SK-N-SH (cell line): Measurements from ENCODE around the gene OR2K2. TPM values are rescaled to one million over a fixed set of nuclear protein-coding genes. Genes with fewer than 3 reads are reported as not detected.

Experiments used
- CTCF ChIA-PET: fragments of 300-600, 350-600 bp; formaldehyde crosslinking; extraction: SDS; loops from one replicate; lab custom pipeline; 2021; lab: Yijun Ruan, JAX
- POLR2A ChIA-PET: fragments of 350-600 bp; sonication (Branson Sonifier 250); formaldehyde crosslinking; extraction: SDS; loops from one replicate; lab custom pipeline; 2020; ENCODE audit warnings: antibody characterized with exemption, inconsistent platforms; lab: Yijun Ruan, JAX
- DNase-seq: peaks from one replicate; pipeline ENCODE4 v3.0.0; 2012
- H2AFZ ChIP-seq: fragments of 200-600 bp; sonication (generic); 2 replicates; pipeline ENCODE4 v1.8.1; 2016; ENCODE audit warnings: antibody characterized with exemption, mild to moderate bottlenecking, low read depth
- H3F3A ChIP-seq: fragments of 200-600 bp; sonication (generic); replicated peaks from 2 replicates; pipeline ENCODE3; 2016; ENCODE audit warnings: antibody characterized with exemption, mild to moderate bottlenecking; ENCODE audit not compliant: insufficient read depth
- H3K27ac ChIP-seq, 2 experiments: fragments of 200-500 bp in 1 of 2; fragments of 200-600 bp in 1 of 2; sonication (Bioruptor generic) in 1 of 2; sonication (generic), shearing (Covaris generic) in 1 of 2; 2 replicates each; pipeline versions ENCODE4 v1.5.1 to v1.6.1; 2014 to 2016; ENCODE audit warnings: low read depth in 2 of 2, inconsistent platforms in 1 of 2, low read length in 1 of 2, mild to moderate bottlenecking in 1 of 2, mixed read lengths in 1 of 2
- H3K27me3 ChIP-seq: fragments of 200-600 bp; sonication (generic), shearing (Covaris generic); 2 replicates; pipeline ENCODE4 v1.6.1; 2016; ENCODE audit warnings: mixed run types; ENCODE audit not compliant: insufficient read depth
- H3K36me3 ChIP-seq, 2 experiments: fragments of 200-500 bp in 1 of 2; fragments of 200-600 bp in 1 of 2; sonication (Bioruptor generic) in 1 of 2; sonication (generic) in 1 of 2; replicated peaks in 1 of 2; 2 replicates each; pipeline versions ENCODE3 to v1.5.1; 2014 to 2016; ENCODE audit warnings: low read length in 1 of 2, mild to moderate bottlenecking in 1 of 2; ENCODE audit not compliant: insufficient read depth in 2 of 2, control insufficient read depth in 1 of 2
- H3K4me1 ChIP-seq, 2 experiments: fragments of 200-500 bp in 1 of 2; fragments of 200-600 bp in 1 of 2; sonication (Bioruptor generic) in 1 of 2; sonication (generic), shearing (Covaris generic) in 1 of 2; 2 replicates each; pipeline versions ENCODE4 v1.5.1 to v1.6.1; 2014 to 2016; ENCODE audit warnings: low read depth in 1 of 2, low read length in 1 of 2, mixed run types in 1 of 2; ENCODE audit not compliant: insufficient read depth in 2 of 2, control insufficient read depth in 1 of 2
- H3K4me2 ChIP-seq: fragments of 200-600 bp; sonication (generic), shearing (Covaris generic); 2 replicates; pipeline ENCODE4 v1.6.1; 2017; ENCODE audit warnings: mixed run types
- H3K4me3 ChIP-seq, 2 experiments: fragments of 200-500 bp in 1 of 2; fragments of 200-600 bp in 1 of 2; sonication (Bioruptor generic) in 1 of 2; sonication (generic), shearing (Covaris generic) in 1 of 2; 2 replicates each; pipeline versions ENCODE4 v1.5.1 to v1.8.1; 2014 to 2016; ENCODE audit warnings: low read depth in 2 of 2, inconsistent platforms in 1 of 2, low read length in 1 of 2, mild to moderate bottlenecking in 1 of 2, mixed read lengths in 1 of 2, moderate library complexity in 1 of 2
- H3K79me2 ChIP-seq: fragments of 200-600 bp; sonication (generic); 2 replicates; pipeline ENCODE4 v1.8.1; 2017; ENCODE audit warnings: mild to moderate bottlenecking; ENCODE audit not compliant: insufficient read depth
- H3K9ac ChIP-seq: fragments of 200-600 bp; sonication (generic); 2 replicates; pipeline ENCODE4 v1.6.1; 2017; ENCODE audit warnings: mixed run types
- H3K9me2 ChIP-seq: fragments of 200-600 bp; sonication (generic); 2 replicates; pipeline ENCODE4 v1.6.1; 2017; ENCODE audit warnings: mixed run types
- H3K9me3 ChIP-seq: fragments of 200-600 bp; sonication (generic); 2 replicates; pipeline ENCODE4 v1.6.1; 2017; ENCODE audit warnings: mixed run types, mild to moderate bottlenecking, moderate library complexity
- H4K20me1 ChIP-seq: fragments of 200-600 bp; sonication (generic); 2 replicates; pipeline ENCODE4 v1.6.1; 2017; ENCODE audit warnings: mild to moderate bottlenecking, mixed run types; ENCODE audit not compliant: insufficient read depth
- CHD2 ChIP-seq: fragments of 150-350 bp; IDR thresholded peaks from 2 replicates; pipeline ENCODE4 v1.6.1; 2018; ENCODE audit warnings: low read length; ENCODE audit not compliant: partially characterized antibody
- CTCF ChIP-seq: fragments of 200-600 bp; sonication (generic); IDR thresholded peaks from 2 replicates; pipeline ENCODE4 v1.6.1; 2017; ENCODE audit warnings: antibody characterized with exemption, mild to moderate bottlenecking, moderate library complexity
- ELF1 ChIP-seq: IDR thresholded peaks from 2 replicates; pipeline ENCODE4 v1.4.0; 2012
- FOSL2 ChIP-seq: IDR thresholded peaks from 2 replicates; pipeline ENCODE4 v1.4.0; 2012; ENCODE audit warnings: low read depth, mild to moderate bottlenecking, moderate library complexity, borderline replicate concordance
- FOXM1 ChIP-seq: IDR thresholded peaks from 2 replicates; pipeline ENCODE4 v1.4.0; 2012; ENCODE audit warnings: low read depth, mild to moderate bottlenecking
- GABPA ChIP-seq: IDR thresholded peaks from 2 replicates; pipeline ENCODE4 v1.4.0; 2012; ENCODE audit warnings: low read depth, mild to moderate bottlenecking
- GATA2 ChIP-seq: sonication (generic); formaldehyde crosslinking; IDR thresholded peaks from 2 replicates; pipeline ENCODE4 v1.5.0; 2020; ENCODE audit warnings: mild to moderate bottlenecking, missing genetic modification reagents
- IRF3 ChIP-seq: fragments of 150-350 bp; IDR thresholded peaks from 2 replicates; pipeline ENCODE4 v1.6.1; 2016; ENCODE audit warnings: mild to moderate bottlenecking, low read depth, low read length
- NFIC ChIP-seq: IDR thresholded peaks from 2 replicates; pipeline ENCODE4 v1.4.0; 2012; ENCODE audit warnings: borderline replicate concordance
- RAD21 ChIP-seq: IDR thresholded peaks from 2 replicates; pipeline ENCODE4 v1.6.1; 2012; ENCODE audit warnings: mild to moderate bottlenecking, low read length
- REST ChIP-seq: IDR thresholded peaks from 2 replicates; pipeline ENCODE4 v1.6.1; 2012; ENCODE audit warnings: mild to moderate bottlenecking, low read depth, low read length, moderate library complexity
- USF1 ChIP-seq: IDR thresholded peaks from 2 replicates; pipeline ENCODE4 v1.4.0; 2012; ENCODE audit warnings: low read depth, borderline replicate concordance
- USF2 ChIP-seq: fragments of 150-350 bp; IDR thresholded peaks from 2 replicates; pipeline ENCODE4 v1.6.1; 2017; ENCODE audit warnings: antibody characterized with exemption, low read length, low read depth, borderline replicate concordance
- WGBS: methylation state at CpG from one replicate; pipeline ENCODE4 v1.1.6; 2017; ENCODE audit warnings: low lambda C conversion rate; 5-methylcytosine and 5-hydroxymethylcytosine counted together
- polyA plus RNA-seq, 3 experiments: library from polyadenylated mRNA; depleted of rRNA; stranded (reverse); fragments of >200 nt; gene quantifications; 2 replicates each; pipeline ENCODE4 v1.2.3, GENCODE V29; 2012

OR2K2 gene
- polyA plus RNA-seq, 1 of the 3 experiments (the other 2 are of a cell fraction): not detected

GRCh38 chr9:111349766-111350165, 19.7 kb upstream of the OR2K2 start:
- Histone ChIP-seq H3K4me1 (no peaks in the 10 kb centered on the region), H3K27ac (no peak overlapping the region), H3K36me3 (no peaks in the 10 kb centered on the region), H3K9me3 (peaks cover 6% of the 10 kb centered on the region; the same call in 1 of the 2 replicates), H3K79me2 (no peaks in the 10 kb centered on the region), H3K9ac (no peak overlapping the region), H3K27me3 (no peaks in the 10 kb centered on the region), H3K4me2 (no peak overlapping the region), H4K20me1 (no peaks in the 10 kb centered on the region), H2AFZ (no peak overlapping the region), H3K4me3 (no peak overlapping the region), H3K9me2 (no peaks in the 10 kb centered on the region), H3F3A (no peaks in the 10 kb centered on the region)
- no peak for DNase-seq
- CTCF ChIA-PET: no interaction called here
- 71% methylated on average over 5 of the region's 5 CpGs for WGBS
- TF ChIP-seq RAD21 (no peak), USF2 (no peak), REST (no peak), NFIC (no peak), FOXM1 (no peak), USF1 (no peak), GABPA (no peak), GATA2 (CRISPR knock-in tag) (no peak), CHD2 (no peak), IRF3 (no peak), CTCF (no peak), ELF1 (no peak), FOSL2 (no peak)
- POLR2A ChIA-PET: no interaction called here
